AG08396 (cell line): ENCODE measurements around the gene NHLRC3.
"Not testable (repeated sequence)": the region's sequence is repeated elsewhere in the genome, so short reads cannot be mapped to it uniquely, and the experiment has no call there.

Experiments used
- DNase-seq: peaks from one replicate; pipeline ENCODE4 v3.0.0; 2012; ENCODE audit warnings: low spot score, mixed read lengths

Gene NHLRC3

DNA sequence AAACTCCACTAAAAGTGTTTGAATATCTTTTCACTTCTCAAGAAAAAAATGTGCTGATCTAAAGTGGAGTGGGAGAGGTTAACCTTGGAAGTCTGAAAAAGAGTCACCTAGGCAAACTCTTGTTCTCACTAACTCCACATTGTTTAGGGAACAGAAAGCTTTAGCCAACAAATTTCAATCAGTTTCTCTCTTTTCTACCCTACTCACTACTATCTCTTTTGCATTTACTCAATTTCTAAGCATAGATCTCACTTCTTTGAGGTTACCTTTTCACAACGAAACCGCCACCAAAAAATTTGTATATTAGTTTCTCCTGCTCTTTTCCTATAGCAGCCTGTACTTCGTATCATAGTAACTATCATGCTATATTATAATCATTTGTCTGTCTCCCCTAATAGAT is 6.3 kb downstream of the NHLRC3 start:
- no peak for DNase-seq

GRCh38 chr13:39047560-39047959 is 9.3 kb downstream of the NHLRC3 start:
- no peak for DNase-seq

DNA sequence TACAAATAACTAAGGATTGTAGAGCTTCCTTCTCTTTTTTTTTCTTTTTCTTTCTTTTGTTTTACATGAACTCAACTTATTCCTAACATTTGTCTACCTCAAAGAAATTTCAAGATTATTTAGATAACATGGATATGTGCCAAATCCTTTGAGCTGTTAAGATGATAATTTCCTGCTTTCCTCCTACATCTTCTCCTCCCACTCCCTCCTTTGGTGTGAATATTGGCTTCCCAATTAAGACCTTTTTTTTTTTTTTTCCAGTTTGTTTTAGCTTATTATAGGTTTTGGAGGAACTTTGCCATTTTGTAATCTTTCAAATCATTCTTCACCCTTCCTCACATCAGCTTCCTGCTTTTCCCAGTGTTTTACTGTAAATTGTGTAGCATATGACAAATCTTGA is 10.6 kb downstream of the NHLRC3 start:
- no peak for DNase-seq

GRCh38 chr13:39049274-39049673 is 11.0 kb downstream of the NHLRC3 start:
- no peak for DNase-seq

DNA sequence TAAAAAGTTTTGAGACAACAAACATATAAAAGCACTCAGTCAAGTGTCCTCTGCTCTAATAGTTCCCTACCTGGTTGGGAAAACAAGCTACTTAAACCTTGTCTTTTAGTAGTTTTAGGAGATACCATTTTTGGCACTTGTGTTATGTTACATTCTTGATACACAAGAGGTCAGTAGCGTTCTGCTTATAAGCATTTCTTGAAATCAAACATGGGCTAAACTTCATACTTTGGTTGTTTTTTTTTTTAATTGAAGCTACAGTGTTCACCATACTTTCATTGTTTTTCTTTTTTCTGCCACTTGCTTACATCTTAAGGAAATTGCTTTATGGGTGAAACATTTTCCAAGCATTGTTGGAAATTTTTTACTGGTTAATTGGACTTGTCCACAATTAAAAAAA is 12.9 kb downstream of the NHLRC3 start:
- no peak for DNase-seq

GRCh38 chr13:39052944-39053343 is 14.7 kb downstream of the NHLRC3 start:
- no peak for DNase-seq

DNA sequence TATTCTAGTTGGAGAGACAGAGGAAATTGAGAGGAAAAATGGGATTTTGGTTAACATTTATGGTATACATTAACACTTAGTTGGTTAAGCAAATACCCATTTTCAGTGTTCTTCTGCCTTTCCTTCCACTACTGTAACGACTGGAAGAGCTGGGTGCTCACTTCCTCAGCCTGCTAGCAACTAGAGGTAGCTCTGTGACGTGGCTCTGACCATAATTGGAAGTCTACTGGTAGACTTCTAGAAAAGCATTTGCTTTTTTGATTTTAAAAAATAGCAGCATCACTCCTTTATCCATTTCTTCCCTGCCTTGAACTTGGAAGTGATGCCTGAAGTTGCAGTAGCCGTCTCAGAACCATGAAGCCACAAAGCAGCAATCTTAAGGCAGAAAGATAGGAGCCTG is 15.9 kb downstream of the NHLRC3 start:
- no peak for DNase-seq

- DNase-seq, result no peak
Measured at GRCh38 chr13:39056018-39056417, 17.8 kb downstream of the NHLRC3 start.

DNA sequence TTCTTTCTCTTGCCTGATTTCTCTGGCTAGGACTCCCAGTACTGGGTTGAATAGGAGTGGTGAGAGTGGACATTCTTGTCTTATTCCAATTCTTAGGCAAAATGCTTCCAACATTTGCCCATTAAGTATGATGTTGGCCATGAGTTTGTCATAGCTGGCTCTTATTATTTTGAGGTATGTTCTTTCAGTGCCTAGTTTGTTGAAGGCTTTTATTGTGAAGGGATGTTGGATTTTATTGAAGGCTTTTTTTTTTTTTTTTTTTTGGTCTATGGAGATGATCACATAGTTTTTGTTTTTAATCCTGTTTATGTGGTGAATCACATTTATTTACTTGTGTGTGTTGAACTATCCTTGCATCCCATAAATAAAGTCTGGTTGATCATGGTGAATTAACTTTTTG is 19.8 kb downstream of the NHLRC3 start:
- DNase-seq, result no peak

GRCh38 chr13:39062004-39062403 is 23.7 kb downstream of the NHLRC3 start:
- no peak for DNase-seq

- DNase-seq, result no peak
Measured at GRCh38 chr13:39072842-39073241, 34.6 kb downstream of the NHLRC3 start.

- DNase-seq, result no peak
Measured at GRCh38 chr13:39073983-39074382, 35.7 kb downstream of the NHLRC3 start.

DNA sequence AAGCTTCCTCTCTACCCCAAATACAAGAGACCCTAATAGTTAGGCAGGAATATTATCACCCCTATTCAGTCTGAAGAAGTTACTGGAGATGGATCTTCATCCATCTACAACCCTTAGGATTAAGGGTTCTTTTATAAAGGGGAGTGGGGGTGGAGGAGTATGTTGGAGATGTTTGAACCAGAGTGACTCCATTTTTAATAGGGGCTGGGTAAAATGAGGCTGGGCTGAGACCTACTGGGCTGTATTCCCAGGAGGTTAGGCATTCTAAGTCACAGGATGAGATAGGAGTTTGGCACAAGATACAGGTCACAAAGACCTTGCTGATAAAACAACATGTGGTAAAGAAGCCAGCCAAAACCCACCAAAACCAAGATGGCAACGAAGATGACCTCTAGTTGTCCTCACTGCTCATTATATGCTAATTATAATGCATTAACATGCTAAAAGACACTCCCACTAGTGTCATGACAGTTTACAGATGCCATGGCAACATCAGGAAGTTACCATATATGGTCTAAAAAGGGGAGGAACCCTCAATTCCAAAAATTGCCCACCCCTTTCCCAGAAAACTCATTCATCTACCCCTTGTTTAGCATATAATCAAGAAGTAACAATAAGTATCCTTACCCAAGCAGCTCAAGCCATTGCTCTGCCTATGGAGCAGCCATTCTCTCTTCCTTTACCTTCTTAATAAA is 48.1 kb downstream of the NHLRC3 start:
- DNase-seq, result not testable (repeated sequence)

GRCh38 chr13:39091586-39091985 is 53.3 kb downstream of the NHLRC3 start:
- no peak for DNase-seq

DNA sequence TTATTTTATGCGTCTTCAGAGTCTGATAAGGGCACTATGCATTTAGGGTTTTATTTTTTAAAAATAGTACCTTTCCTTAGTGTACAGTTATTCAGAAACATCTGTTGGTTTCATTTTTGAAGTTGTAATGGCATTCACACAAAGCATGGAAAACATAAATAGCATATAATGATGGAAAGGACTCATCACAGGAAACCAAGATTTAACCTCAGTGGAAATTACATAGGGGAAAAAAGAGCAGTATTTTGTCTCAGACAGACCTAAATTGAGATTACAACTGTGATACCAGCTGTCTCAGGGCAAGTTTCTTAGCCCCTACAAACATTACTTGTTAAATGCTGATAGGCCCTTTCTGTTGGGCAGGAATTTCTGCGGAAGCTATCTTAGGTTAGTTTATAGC is 57.2 kb downstream of the NHLRC3 start:
- DNase-seq, result no peak

- no peak for DNase-seq
Measured at GRCh38 chr13:39099231-39099630, 61.0 kb downstream of the NHLRC3 start.
